Caco-2 (cell line): Measurements from ENCODE around the gene RTF1. TPM values are rescaled to one million over a fixed set of nuclear protein-coding genes. Genes with fewer than 3 reads are reported as not detected.

Experiments used
- BruUV-seq: library from RNA; stranded (reverse); fragments of 400-500 nt; replicated peaks from 2 replicates; lab custom pipeline; 2021; lab: Mats Ljungman, UMichigan
- CTCF ChIA-PET: fragments of 300-600 bp; sonication (Branson Sonifier 250); formaldehyde crosslinking; loops from one replicate; lab custom pipeline; 2022; ENCODE audit warnings: antibody characterized with exemption; lab: Charles Lee
- POLR2A ChIA-PET: fragments of 300-600 bp; sonication (Branson Sonifier 250); formaldehyde crosslinking; loops from one replicate; lab custom pipeline; 2022; ENCODE audit warnings: antibody characterized with exemption; lab: Charles Lee
- DNase-seq, 2 experiments: peaks; one replicate each; pipeline versions ENCODE4 v3.0.0 to v3.0.0-alpha.2; 2020 to 2022
- H3K27me3 ChIP-seq: replicated peaks from 2 replicates; pipeline ENCODE4 v1.6.0; 2011; ENCODE audit warnings: low read length; ENCODE audit not compliant: control insufficient read depth, insufficient read depth
- H3K36me3 ChIP-seq: 2 replicates; pipeline ENCODE4 v1.5.1; 2011; ENCODE audit warnings: low read length; ENCODE audit not compliant: control insufficient read depth, insufficient read depth
- H3K4me1 ChIP-seq: fragments of 250-450 bp; sonication (Bioruptor Pico); 2 replicates; pipeline ENCODE4 v1.5.1; 2020; ENCODE audit warnings: mild to moderate bottlenecking
- H3K4me3 ChIP-seq: 2 replicates; pipeline ENCODE4 v1.5.1; 2011; ENCODE audit warnings: low read depth, mild to moderate bottlenecking, control low read depth, low read length
- H3K9me3 ChIP-seq: fragments of 250-450 bp; sonication (Bioruptor Pico); 2 replicates; pipeline ENCODE4 v1.5.1; 2020; ENCODE audit warnings: mild to moderate bottlenecking, moderate library complexity
- H3K27ac Mint-ChIP-seq: one replicate; pipeline ENCODE4 v1.8.0; 2022; ENCODE audit warnings: mixed read lengths; ENCODE audit not compliant: unreplicated experiment
- H3K27me3 Mint-ChIP-seq: one replicate; pipeline ENCODE4 v1.8.0; 2022; ENCODE audit warnings: mixed read lengths; ENCODE audit not compliant: insufficient read depth, unreplicated experiment
- H3K36me3 Mint-ChIP-seq: one replicate; pipeline ENCODE4 v1.8.0; 2022; ENCODE audit warnings: mild to moderate bottlenecking, mixed read lengths; ENCODE audit not compliant: insufficient read depth, unreplicated experiment
- H3K4me1 Mint-ChIP-seq: one replicate; pipeline ENCODE4 v1.8.0; 2022; ENCODE audit warnings: low read depth, mixed read lengths; ENCODE audit not compliant: unreplicated experiment
- H3K4me3 Mint-ChIP-seq: one replicate; pipeline ENCODE4 v1.8.0; 2022; ENCODE audit warnings: mild to moderate bottlenecking, moderate library complexity, mixed read lengths; ENCODE audit not compliant: unreplicated experiment
- H3K9me3 Mint-ChIP-seq: one replicate; pipeline ENCODE4 v1.8.0; 2022; ENCODE audit warnings: mixed read lengths; ENCODE audit not compliant: unreplicated experiment
- intact Hi-C: fragments of 100-400 bp; cut with micrococcal nuclease; formaldehyde crosslinking; loops from one replicate; pipeline ENCODE4 v1.10.0; 2022; ENCODE audit not compliant: unreplicated experiment
- total RNA-seq: library from RNA; stranded (reverse); gene quantifications from 2 replicates; pipeline ENCODE4 v1.2.3, GENCODE V29; 2022
- TF ChIP-seq, protein P1 (sequence below), 2 experiments: fragments of 200-600 bp in 1 of 2; IDR thresholded peaks; 1 replicate in 1 of 2; 2 replicates in 1 of 2; pipeline versions ENCODE4 v1.5.1 to v1.8.0; 2011 to 2022; ENCODE audit warnings: antibody characterized with exemption in 1 of 2, control low read depth in 1 of 2, inconsistent platforms in 1 of 2, low read depth in 1 of 2, low read length in 1 of 2, mild to moderate bottlenecking in 1 of 2, moderate library complexity in 1 of 2; ENCODE audit not compliant: insufficient read depth in 1 of 2, severe bottlenecking in 1 of 2, unreplicated experiment in 1 of 2

The RTF1 gene
- total RNA-seq, 1 experiment from 2014 or later = 40.8 TPM

DNA sequence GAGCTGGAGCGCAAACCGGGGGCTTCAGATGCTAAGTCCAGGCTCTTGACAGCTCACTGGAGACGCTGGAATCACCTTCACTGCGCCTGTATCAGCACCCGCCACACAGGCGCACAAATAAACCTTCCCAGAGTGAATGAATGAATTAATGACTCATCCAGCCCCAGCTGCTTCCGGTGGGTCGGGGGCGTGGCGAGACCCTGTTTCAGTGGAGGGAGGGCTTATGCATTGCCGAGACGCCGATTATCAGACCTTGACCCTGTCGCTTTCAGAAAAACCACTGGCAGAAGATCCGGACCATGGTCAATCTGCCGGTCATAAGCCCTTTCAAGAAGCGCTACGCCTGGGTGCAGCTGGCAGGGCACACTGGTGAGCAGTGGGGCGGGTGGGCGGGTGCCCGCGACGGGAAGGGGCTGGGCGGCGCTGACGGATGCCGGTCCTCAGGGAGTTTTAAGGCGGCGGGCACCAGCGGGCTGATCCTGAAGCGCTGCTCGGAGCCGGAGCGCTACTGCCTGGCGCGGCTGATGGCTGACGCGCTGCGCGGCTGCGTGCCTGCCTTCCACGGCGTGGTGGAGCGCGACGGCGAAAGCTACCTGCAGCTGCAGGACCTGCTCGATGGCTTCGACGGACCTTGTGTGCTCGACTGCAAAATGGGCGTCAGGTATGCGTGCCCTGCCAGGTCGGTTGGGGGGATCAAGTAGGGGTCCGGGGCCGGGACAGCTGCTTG, 84.5 kb downstream of the RTF1 start:
- POLR2A ChIA-PET = no interaction called here
- H3K27me3 ChIP-seq = no peaks in the 10 kb centered on the region
- BruUV-seq = no TSS peak

DNA sequence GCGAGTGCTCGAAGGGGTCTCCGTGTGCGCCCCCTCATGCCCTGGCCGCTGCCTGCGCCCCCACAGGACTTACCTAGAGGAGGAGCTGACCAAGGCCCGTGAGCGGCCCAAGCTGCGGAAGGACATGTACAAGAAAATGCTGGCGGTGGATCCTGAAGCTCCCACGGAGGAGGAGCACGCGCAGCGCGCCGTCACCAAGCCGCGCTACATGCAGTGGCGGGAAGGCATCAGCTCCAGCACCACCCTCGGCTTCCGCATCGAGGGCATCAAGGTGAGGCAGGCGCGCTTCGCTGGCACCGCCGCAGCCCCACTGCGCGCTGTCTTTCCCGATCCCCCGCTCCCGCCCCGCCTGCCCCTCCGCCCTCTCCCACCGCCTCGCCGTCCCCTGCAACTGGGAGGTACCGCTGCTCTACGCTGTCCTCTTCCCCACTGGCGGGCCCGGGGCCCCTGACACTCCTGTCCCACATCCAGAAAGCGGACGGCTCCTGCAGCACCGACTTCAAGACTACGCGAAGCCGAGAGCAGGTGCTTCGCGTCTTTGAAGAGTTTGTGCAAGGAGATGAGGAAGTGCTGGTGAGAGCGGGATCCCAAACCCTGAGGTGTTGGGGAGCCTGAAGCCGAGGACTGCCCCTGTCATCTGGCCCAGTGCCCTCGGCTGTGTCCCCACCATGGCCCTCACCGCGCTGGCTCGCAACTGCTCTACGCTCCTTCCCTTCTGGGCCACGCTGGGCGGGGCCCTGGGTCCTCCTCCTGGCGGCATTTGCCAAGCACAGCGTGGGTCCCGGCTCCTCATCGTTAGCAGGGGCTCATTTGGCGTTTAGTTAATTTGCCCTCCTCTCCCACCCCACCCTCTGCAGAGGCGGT, 85.3 kb downstream of the RTF1 start:
- CTCF ChIA-PET = no interaction called here
- H3K27ac Mint-ChIP-seq = no peak overlapping the region
- Histone ChIP-seq H3K27me3 (no peaks in the 10 kb centered on the region), H3K4me3 (no peak overlapping the region), H3K36me3 (no peaks in the 10 kb centered on the region; the same call in 1 of the 2 replicates), H3K4me1 (no peaks in the 10 kb centered on the region), H3K9me3 (no peaks in the 10 kb centered on the region)
- H3K4me3 Mint-ChIP-seq = no peak overlapping the region
- intact Hi-C loops = no loop called here
- peaks cover 10% of the 10 kb centered on the region for H3K36me3 Mint-ChIP-seq
- TF ChIP-seq, protein P1, sequence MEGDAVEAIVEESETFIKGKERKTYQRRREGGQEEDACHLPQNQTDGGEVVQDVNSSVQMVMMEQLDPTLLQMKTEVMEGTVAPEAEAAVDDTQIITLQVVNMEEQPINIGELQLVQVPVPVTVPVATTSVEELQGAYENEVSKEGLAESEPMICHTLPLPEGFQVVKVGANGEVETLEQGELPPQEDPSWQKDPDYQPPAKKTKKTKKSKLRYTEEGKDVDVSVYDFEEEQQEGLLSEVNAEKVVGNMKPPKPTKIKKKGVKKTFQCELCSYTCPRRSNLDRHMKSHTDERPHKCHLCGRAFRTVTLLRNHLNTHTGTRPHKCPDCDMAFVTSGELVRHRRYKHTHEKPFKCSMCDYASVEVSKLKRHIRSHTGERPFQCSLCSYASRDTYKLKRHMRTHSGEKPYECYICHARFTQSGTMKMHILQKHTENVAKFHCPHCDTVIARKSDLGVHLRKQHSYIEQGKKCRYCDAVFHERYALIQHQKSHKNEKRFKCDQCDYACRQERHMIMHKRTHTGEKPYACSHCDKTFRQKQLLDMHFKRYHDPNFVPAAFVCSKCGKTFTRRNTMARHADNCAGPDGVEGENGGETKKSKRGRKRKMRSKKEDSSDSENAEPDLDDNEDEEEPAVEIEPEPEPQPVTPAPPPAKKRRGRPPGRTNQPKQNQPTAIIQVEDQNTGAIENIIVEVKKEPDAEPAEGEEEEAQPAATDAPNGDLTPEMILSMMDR (IDR thresholded peaks at IDR 0.05; ENCODE audit: insufficient read depth in 1 of 2, low read depth in 1 of 2, low read length in 1 of 2, severe bottlenecking in 1 of 2, unreplicated experiment in 1 of 2) = no peak
- H3K27me3 Mint-ChIP-seq = no peaks in the 10 kb centered on the region
- POLR2A ChIA-PET = no interaction called here
- H3K4me1 Mint-ChIP-seq = no peaks in the 10 kb centered on the region
- H3K9me3 Mint-ChIP-seq = no peaks in the 10 kb centered on the region
- no TSS peak for BruUV-seq
- DNase-seq = no peak

More for the DNA sequence above, 84.5 kb downstream of the RTF1 start:
- Mint-ChIP-seq H3K36me3 (peaks cover 10% of the 10 kb centered on the region), H3K4me1 (no peaks in the 10 kb centered on the region), H3K27me3 (no peaks in the 10 kb centered on the region), H3K9me3 (no peaks in the 10 kb centered on the region), H3K4me3 (no peak overlapping the region), H3K27ac (no peak overlapping the region)
- Histone ChIP-seq H3K4me1 (peaks cover 6% of the 10 kb centered on the region; the same call in 1 of the 2 replicates), H3K4me3 (no peak overlapping the region), H3K36me3 (no peaks in the 10 kb centered on the region; the same call in 1 of the 2 replicates), H3K9me3 (no peaks in the 10 kb centered on the region)
- TF ChIP-seq, protein P1 (IDR thresholded peaks at IDR 0.05; ENCODE audit: insufficient read depth in 1 of 2, low read depth in 1 of 2, low read length in 1 of 2, severe bottlenecking in 1 of 2, unreplicated experiment in 1 of 2) = no peak
- DNase-seq = no peak
- intact Hi-C loops = no loop called here
- CTCF ChIA-PET = no interaction called here

DNA sequence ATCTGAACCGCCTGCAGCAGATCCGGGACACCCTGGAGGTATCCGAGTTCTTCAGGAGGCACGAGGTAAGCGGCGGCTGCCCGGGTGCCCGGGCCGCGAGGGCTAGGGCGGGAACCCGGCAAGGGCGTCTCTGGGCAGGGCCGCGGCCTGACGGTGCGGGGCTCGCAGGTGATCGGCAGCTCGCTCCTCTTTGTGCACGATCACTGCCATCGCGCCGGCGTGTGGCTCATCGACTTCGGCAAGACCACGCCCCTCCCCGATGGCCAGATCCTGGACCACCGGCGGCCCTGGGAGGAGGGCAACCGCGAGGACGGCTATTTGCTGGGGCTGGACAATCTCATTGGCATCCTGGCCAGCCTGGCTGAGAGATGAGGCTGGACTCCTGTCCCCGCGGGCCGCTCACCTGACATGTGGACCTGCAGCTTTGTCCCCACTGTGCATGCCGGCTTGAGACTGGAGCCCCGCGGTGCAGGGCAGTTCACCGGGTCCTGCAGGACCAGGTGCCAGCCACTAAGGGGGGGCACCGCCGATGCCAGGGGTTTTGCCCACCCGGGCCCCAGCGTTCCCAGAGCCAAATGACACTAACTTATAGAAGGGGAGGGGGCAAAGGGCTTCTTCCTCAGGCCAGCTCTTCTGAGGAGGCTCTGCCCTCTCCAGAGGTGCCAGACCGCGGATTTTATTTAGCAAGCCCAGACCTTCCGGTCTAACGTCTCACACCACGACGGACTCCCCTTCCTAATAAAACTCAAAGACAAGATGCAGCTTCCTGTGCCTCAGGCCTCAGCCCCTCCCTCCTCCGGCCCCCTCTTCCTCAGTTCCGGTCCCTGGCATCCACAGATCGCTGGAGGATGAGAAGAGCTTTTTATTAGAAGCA, 86.1 kb downstream of the RTF1 start:
- H3K27me3 ChIP-seq = no peaks in the 10 kb centered on the region
- peaks cover 13% of the 10 kb centered on the region for H3K36me3 Mint-ChIP-seq
- ChIA-PET POLR2A (no interaction called here), CTCF (no interaction called here)
- intact Hi-C loops = no loop called here
- no peak for DNase-seq
- BruUV-seq = no TSS peak
- H3K36me3 ChIP-seq = no peaks in the 10 kb centered on the region; the same call in 1 of the 2 replicates
- TF ChIP-seq, protein P1 (IDR thresholded peaks at IDR 0.05; ENCODE audit: insufficient read depth in 1 of 2, low read depth in 1 of 2, low read length in 1 of 2, severe bottlenecking in 1 of 2, unreplicated experiment in 1 of 2) = no peak
- H3K4me1 ChIP-seq = no peaks in the 10 kb centered on the region
- H3K4me3 ChIP-seq = no peak overlapping the region
- H3K27me3 Mint-ChIP-seq = no peaks in the 10 kb centered on the region
- H3K9me3 ChIP-seq = no peaks in the 10 kb centered on the region
- no peak overlapping the region for H3K4me3 Mint-ChIP-seq
- H3K4me1 Mint-ChIP-seq = no peaks in the 10 kb centered on the region
- H3K9me3 Mint-ChIP-seq = no peaks in the 10 kb centered on the region
- no peak overlapping the region for H3K27ac Mint-ChIP-seq
